HepG2 (cell line): ENCODE results near the gene NCOA6. TPM values are rescaled to one million over a fixed set of nuclear protein-coding genes. Genes with fewer than 3 reads are reported as not detected.
A peak's percentile ranks its signal among the peaks of the same experiment; 100 is the strongest.

Experiments
- GLMP ChIP-seq: sonication (generic); formaldehyde crosslinking; IDR thresholded peaks from 2 replicates; pipeline ENCODE4 v1.9.0; 2021; ENCODE audit warnings: missing genetic modification reagents, mild to moderate bottlenecking, borderline replicate concordance
- HNRNPH1 ChIP-seq: fragments of 200-400 bp; formaldehyde crosslinking; optimal IDR thresholded peaks from 2 replicates; pipeline ENCODE3; 2017; ENCODE audit warnings: mild to moderate bottlenecking, low read depth, low read length
- MAFF ChIP-seq: IDR thresholded peaks from 2 replicates; pipeline ENCODE4 v1.6.1; 2011; ENCODE audit warnings: low read depth, low read length, improper control_type of control experiment
- NFAT5 ChIP-seq: sonication (generic); formaldehyde crosslinking; IDR thresholded peaks from 2 replicates; pipeline ENCODE4 v1.4.0; 2020; ENCODE audit warnings: missing genetic modification reagents
- NR2F1 ChIP-seq, 2 experiments: fragments of 450-650 bp in 1 of 2; formaldehyde crosslinking in 1 of 2; IDR thresholded peaks; 2 replicates each; pipeline versions ENCODE4 v1.5.0 to v1.6.1; 2016 to 2020; ENCODE audit warnings: mild to moderate bottlenecking in 1 of 2, missing compliant biosample characterization in 1 of 2, missing genetic modification reagents in 1 of 2, moderate library complexity in 1 of 2
- SIN3A ChIP-seq: IDR thresholded peaks from 2 replicates; pipeline ENCODE4 v1.6.1; 2011; ENCODE audit warnings: low read depth, mild to moderate bottlenecking, control low read depth, low read length, borderline replicate concordance
- ZMYM4 ChIP-seq: sonication (generic); formaldehyde crosslinking; IDR thresholded peaks from 2 replicates; pipeline ENCODE4 v1.8.1; 2023; ENCODE audit warnings: mild to moderate bottlenecking, missing genetic modification reagents
- ZNF646 ChIP-seq: sonication (generic); formaldehyde crosslinking; IDR thresholded peaks from 2 replicates; pipeline ENCODE4 v1.9.0; 2021; ENCODE audit warnings: mild to moderate bottlenecking, missing genetic modification reagents
- polyA plus RNA-seq, 8 experiments: library from polyadenylated mRNA; depleted of rRNA in 3 of 8; stranded (reverse) in 7 of 8; unstranded in 1 of 8; fragments of >200 nt; fragmentation: Illumina TruSeq in 4 of 8; extraction: Trizol in 4 of 8; gene quantifications; 2 replicates each; pipeline versions ENCODE4 v1.2.1 to v1.2.3, GENCODE V29; 2011 to 2016; ENCODE audit warnings: low read depth in 4 of 8, missing spikeins in 1 of 8, mixed read lengths in 1 of 8; ENCODE audit not compliant: insufficient read depth in 1 of 8
- total RNA-seq, 5 experiments: library from RNA; depleted of rRNA; stranded (reverse); fragments of >200 nt; fragmentation: Illumina TruSeq; extraction: Trizol; gene quantifications; 2 replicates each; pipeline ENCODE4 v1.2.3, GENCODE V29; 2016; ENCODE audit warnings: low read depth in 1 of 5

NCOA6 gene
- total and polyA plus RNA-seq, 2 of the 13 experiments (the other 11 are each of a cell fraction or from before 2014, with no cell fraction given), result 11.2 to 29.3 TPM

- TF ChIP-seq NR2F1 (CRISPR knock-in tag; IDR thresholded peaks at IDR 0.05) (peak in 1 of 2 experiments; percentile 50; a peak in 1 of 4 replicates), NFAT5 (CRISPR knock-in tag) (no peak), ZNF646 (CRISPR knock-in tag) (no peak), SIN3A (peak; percentile 31; the same call in 1 of the 2 replicates), GLMP (CRISPR knock-in tag) (no peak), MAFF (no peak), ZMYM4 (CRISPR knock-in tag) (0 out of 2 replicates have a peak, but pooled peaks have one; percentile 38), HNRNPH1 (no peak)
These were observed 119.8 kb downstream of the NCOA6 start (continued) for GRCh38 chr20:34705397-34706301.
